H4 (cell line): ENCODE data around the gene TBCEL. TPM values are rescaled to one million over a fixed set of nuclear protein-coding genes. Genes with fewer than 3 reads are reported as not detected.
A peak's percentile ranks its signal among the peaks of the same experiment; 100 is the strongest.
"Not testable (repeated sequence)": the region's sequence is repeated elsewhere in the genome, so short reads cannot be mapped to it uniquely, and the experiment has no call there.

Experiments
- DNase-seq: peaks from one replicate; pipeline ENCODE4 v3.0.0-alpha.2; 2015; ENCODE audit warnings: low spot score
- total RNA-seq: library from RNA; depleted of rRNA; stranded (reverse); fragments of >200 nt; shearing (Covaris generic); gene quantifications from 2 replicates; pipeline ENCODE4 v1.2.3, GENCODE V29; 2014

Gene TBCEL
- total RNA-seq, 1 experiment from 2014 or later = 10.0 TPM

DNA sequence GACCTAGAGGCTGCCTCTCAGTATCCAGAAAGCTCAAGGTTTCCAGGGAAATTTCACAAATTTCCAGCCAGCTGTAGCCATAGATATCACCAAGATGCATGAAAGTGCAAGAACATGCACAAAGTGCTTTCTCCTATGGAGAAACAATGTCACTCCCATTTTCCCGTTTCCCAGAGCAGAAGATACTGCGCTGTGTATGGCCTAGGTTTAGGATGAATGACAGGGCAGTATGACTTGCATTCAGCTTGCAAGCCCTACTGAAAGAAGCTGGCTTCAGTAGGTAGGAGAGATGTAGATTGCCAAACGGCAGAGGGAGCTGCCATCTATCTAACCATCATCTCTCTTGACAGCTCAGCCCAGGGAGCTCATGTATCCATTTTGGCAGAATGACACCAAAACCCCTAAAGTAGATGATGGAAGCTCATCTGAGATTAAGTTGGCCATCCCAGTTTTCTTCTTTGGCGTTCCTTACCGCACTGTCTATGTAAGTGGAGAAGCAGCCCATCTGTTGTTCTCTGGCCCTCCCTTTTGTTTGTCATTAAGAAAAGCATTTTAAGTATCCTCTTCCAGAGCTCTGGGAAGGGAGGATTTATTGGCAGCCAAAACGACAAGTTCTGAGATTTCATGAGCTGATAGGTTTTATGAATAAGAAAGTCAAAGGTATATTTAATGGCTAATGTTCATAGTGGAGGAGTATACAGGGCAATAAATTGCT is 81.7 kb downstream of the TBCEL start:
- DNase-seq = no peak

DNA sequence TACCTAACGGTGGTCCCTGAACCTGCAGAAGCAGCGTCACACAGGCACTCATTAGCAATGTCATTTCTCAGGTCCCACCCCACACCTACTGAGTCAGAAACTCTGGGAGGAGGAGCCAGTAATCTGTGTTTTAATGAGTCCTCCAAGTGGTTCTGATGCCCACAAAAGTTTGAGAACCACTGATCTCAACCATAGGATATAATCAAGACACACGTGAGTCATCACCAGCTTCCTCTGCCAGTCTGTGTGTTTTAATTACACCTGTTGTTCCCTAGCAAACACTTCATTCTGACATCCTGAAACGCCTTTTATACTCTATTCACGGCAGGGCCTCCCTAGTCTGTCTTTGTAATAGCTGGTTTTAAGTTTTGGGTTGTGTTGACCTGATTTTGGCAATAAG is 82.9 kb downstream of the TBCEL start:
- no peak for DNase-seq

- no peak for DNase-seq
Measured at GRCh38 chr11:121108413-121108812, 84.5 kb downstream of the TBCEL start.

DNA sequence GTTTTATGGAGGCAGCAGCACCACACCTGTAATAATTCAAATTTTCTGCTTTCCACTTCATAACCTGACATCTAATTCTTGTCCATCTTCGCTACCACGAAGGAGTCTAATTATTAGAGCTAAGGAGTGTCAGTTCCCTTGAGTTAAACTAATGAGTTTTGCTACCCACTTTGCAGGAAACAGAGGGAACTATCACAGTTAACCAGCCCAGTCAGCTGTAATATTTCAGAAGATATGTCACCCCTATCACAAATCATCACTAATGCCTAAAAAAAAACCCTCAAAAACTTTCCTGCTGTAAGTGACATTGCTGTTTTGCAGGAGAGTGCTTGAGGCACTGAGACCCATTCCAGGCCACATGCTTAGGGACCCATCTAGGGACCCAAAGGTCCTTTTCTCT is 85.6 kb downstream of the TBCEL start:
- DNase-seq = no peak

GRCh38 chr11:121109916-121110586 is 86.1 kb downstream of the TBCEL start:
- DNase-seq = no peak

DNA sequence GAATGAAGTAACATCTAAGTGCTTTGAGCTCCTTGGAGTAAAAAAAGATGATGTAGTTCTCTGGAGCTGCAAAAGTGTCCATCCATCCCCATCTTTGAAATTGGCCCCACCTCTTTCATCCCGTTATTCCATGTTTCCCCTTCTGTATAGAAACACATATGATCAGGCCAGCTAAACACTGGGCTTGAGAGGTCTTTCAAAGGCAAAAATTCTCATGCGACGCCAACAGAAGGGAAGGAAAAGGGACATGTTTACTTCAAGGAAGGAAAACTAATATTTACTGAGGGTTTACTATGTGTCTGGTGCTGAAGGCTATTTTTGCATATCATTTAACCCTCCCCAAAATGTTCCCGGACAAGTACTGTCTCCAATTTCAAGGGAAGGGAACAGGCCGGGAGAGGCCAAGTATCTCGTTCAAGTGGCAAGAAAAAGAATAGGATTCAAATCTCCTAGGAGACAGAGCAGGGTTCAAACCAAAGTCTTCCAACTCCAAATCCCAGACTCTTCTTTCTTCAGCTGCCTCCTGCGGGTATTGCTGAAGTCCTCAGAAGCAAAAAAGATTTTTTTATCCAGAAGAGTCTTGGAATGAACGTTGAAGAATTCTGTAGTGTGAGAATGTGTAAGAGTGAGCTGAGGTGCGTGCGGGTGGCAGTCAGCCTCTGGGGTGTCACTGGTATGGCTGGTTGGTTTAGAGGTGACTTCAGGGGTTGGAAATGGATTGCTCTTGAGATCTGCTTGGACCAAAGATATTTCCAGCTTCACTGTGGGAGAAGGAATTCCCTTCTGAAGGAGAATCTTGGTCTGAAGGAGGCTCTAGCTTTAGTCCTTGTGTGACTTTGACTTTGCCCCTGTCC is 87.2 kb downstream of the TBCEL start:
- no peak for DNase-seq

DNA sequence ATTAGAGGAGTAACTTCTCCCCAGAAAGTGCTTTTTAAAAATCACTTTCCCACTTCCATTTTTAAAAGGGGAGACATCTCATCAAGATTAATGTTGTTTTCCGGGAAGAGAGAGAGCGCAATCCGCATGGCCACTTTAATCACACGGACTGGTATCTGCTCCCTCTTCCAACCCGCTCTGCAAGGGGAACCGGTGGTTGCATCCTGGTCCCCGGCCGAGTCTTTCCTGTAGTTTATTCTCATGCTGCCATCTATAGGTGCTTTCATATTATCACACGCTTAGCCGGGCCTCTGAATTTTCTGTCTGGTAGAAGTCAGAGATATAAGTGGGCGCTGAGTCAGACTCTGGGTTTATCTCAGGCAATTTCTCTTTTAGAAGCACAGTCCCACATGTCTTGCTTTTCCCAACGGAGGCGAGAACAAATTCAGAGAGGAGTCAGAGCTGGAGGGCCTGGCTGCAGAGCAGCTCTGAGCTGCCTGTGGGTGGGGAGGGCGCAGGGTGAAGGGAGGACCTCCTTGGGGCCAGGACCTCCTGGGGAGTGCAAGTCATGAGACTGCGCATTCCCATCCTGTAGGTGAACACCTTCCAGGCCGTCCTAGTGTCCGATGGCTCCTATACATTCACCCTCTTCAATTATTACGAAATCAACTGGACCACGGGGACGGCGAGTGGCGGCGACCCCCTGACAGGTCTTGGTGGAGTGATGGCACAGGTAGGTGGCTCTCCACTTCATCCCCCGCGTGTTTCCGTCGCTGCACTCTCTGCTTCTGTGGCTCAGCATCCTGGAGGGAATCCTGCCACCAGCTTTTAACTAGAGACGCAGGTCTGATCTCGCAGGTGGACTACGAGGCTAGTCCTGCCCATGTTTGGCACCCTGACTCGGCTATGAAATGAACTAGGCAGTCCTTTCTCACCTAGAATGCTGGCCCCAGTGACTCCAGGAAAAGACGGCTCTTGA is 88.9 kb downstream of the TBCEL start:
- peak; percentile 64 for DNase-seq

DNA sequence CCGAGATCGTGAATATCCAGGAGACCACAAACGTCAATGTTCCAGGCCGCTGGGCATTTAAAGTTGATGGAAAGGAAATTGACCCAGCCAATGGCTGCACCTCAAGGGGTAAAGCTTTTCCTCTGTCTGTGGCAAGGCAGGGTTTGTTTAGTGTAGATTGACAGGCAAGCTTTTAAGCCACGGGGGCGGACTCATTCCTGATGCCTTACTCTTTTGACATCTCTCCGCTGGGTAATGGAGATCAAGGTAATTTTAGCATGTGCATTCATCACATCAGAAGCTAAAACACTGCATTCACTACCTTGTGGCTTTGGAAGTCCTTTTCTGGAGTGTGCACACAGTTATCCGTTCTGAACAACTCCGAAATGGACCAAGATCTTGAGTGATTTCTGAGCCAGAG is 89.7 kb downstream of the TBCEL start:
- DNase-seq = no peak

GRCh38 chr11:121115024-121115423 is 91.1 kb downstream of the TBCEL start:
- DNase-seq = not testable (repeated sequence)

DNA sequence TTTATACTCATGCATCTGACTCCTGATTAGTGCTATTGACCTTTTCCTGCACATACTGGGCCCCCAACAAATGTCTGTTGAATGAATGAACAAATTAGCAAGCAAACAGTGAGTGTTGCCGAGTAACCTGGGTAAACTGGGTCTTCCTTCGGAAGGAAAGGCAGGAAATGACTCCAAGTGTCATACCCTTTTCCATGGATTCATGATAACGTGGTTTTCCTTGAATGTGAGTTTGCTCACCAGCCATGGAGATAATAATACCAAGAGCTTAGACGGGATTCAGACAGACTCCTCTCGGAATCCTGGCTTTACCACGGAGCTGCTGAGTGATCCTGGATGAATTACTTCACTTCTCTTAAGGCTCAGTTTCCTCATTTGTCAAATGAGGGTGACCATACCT is 93.9 kb downstream of the TBCEL start:
- no peak for DNase-seq

- peak; percentile 16 for DNase-seq
Measured at GRCh38 chr11:121119440-121119839, 95.5 kb downstream of the TBCEL start.

DNA sequence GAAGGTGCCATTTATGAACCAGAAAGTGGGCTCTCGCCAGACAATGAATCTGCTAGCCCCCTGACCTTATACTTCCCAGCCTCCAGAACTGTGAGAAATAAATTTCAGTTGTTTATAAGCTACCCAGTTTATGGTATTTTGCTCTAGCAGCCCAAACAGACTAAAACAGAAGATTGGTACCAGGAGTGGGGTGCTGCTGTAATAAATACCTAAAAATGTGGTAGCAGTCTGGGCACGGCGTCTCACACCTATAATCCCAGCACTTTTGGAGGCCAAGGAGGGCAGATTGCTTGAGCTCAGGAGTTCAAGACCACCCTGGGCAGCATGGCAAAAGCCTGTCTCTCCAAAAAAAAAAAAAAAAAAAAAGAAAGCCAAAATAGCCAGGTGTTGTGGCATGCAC is 98.4 kb downstream of the TBCEL start:
- DNase-seq = no peak

GRCh38 chr11:121123496-121124069 is 99.7 kb downstream of the TBCEL start:
- no peak for DNase-seq

GRCh38 chr11:121127809-121128208 is 103.9 kb downstream of the TBCEL start:
- DNase-seq = no peak

GRCh38 chr11:121129362-121130340 is 105.7 kb downstream of the TBCEL start:
- DNase-seq = no peak

DNA sequence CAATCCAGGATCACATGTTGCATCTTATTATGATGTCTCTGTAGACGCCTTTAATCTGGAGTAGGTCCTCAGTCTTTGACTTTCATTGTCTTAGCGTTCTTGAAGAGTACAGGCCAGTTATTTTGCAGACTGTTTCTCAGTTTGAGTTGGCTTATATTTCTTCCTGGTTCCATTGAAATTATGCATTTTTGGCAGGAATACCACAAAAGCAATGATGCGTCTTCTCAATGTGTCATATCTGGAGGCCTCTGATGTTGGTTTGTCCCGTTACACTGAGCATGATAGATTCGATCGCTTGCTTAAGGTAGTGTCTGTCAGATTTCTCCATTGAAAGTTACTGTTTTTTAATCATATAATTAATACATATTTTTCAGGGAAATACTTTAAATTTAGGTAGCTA is 107.8 kb downstream of the TBCEL start:
- no peak for DNase-seq

- DNase-seq = peak; percentile 27
Measured at GRCh38 chr11:121132211-121132976, 108.5 kb downstream of the TBCEL start.

DNA sequence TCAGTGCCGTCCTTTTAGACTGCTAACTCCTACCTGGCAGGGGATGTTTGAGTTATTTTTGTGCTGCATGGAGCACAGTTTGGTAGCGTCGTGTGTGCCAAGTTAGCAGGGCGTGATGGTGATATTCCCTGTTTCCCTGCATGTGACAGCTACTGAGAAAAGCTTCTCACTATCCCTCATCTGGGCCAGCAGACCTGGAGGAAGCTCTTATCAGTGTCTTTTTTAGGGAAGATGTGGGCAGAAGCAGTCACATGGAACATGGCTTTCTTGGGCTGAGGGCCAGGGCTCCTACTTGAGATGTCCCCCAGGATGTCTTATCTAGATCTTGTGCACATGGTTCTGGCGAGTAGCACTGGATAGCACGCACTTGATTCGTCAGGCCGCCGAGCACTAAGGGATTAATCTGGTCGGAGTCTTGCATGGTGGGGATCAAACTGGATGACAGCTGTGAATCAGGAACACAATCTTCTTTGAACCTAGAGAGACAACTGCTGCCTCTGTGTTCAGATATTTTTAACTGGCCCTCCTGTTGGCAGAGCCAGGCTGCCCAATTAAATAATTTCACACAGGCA is 110.9 kb downstream of the TBCEL start:
- DNase-seq = no peak

DNA sequence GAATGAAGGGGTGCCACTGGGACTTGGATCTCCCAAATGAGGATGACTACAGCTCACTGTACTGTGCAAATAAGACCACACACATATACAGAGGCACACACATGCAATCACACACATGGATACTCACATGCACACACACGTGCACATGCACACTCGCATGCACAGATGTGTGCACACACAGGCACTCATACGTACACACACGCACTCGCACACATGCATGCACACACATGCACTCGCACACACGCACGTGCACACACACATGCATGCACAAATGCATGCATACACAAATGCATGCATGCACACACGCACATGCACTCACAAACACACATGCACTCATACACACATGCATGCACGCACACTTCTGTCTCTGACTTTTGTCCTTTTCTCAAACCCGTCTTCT is 113.1 kb downstream of the TBCEL start:
- DNase-seq = no peak
